Measurements from ENCODE around the gene PLEKHG4B. TPM values are rescaled to one million over a fixed set of nuclear protein-coding genes. Genes with fewer than 3 reads are reported as not detected.

The PLEKHG4B gene
- total and polyA plus RNA-seq, 2 of the 8 experiments (the other 6 are each of a cell fraction or from before 2014, with no cell fraction given) = 31.1 to 43.6 TPM

- ChIA-PET CTCF (ENCODE audit: partially characterized antibody) (interaction anchor here (0.6 to 2.4 kb wide), 5 partner anchors 11 to 158 kb away, joined by 3 to 18 read pairs (median 4); no protein-coding TSS in a partner anchor), POLR2A (ENCODE audit: partially characterized antibody) (interaction anchor here (0.5 to 0.7 kb wide), 3 partner anchors 17 to 146 kb away, joined by 3 read pairs; no protein-coding TSS in a partner anchor)
- H2AFZ ChIP-seq (ENCODE audit: low read length) = no peak overlapping the region
- TF ChIP-seq TCF12 (IDR thresholded peaks at IDR 0.05; ENCODE audit: low read depth, low read length) (no peak), EGR1 (IDR thresholded peaks at IDR 0.05; ENCODE audit: borderline replicate concordance, low read depth, low read length) (peak; percentile 51; the same call in 1 of the 2 replicates), GABPA (IDR thresholded peaks at IDR 0.05; ENCODE audit: borderline replicate concordance, insufficient read depth, low read length) (no peak)
- no peak overlapping the region for H3K23ac ChIP-seq (ENCODE audit: insufficient read length)
- no peak overlapping the region for H3K56ac ChIP-seq (replicated peaks; ENCODE audit: insufficient read length, low read depth, low read length)
- no peak overlapping the region for H3K4ac ChIP-seq (replicated peaks; ENCODE audit: insufficient read length, low read depth, low read length)
- no peak overlapping the region for H2AK5ac ChIP-seq (ENCODE audit: low read depth, low read length)
- no peaks in the 10 kb centered on the region for H3K9me3 ChIP-seq (ENCODE audit: insufficient read depth in 2 of 2, low read depth in 1 of 2, low read length in 1 of 2)
- no peak overlapping the region for H3K4me2 ChIP-seq (ENCODE audit: insufficient read depth in 1 of 2, low read depth in 2 of 2, low read length in 2 of 2)
- no peak for FAIRE-seq
- H3K9ac ChIP-seq (replicated peaks in 1 of 4; ENCODE audit: extremely low read depth in 1 of 4, low read depth in 3 of 4, low read length in 3 of 4) = no peak overlapping the region
- no peak overlapping the region for H2BK15ac ChIP-seq (ENCODE audit: low read length)
- no peaks in the 10 kb centered on the region for H3K4me1 ChIP-seq (replicated peaks in 1 of 4; ENCODE audit: control insufficient read depth in 3 of 4, insufficient read depth in 4 of 4, low read length in 3 of 4)
- peaks cover 0 to 5% (median 3%) of the 10 kb centered on the region in 4 experiments; a peak in 3 of 8 replicates for H3K36me3 ChIP-seq (ENCODE audit: control insufficient read depth in 2 of 4, insufficient read depth in 4 of 4, low read length in 3 of 4)
- H3K23me2 ChIP-seq (ENCODE audit: low read depth, low read length) = no peaks in the 10 kb centered on the region
- no peak overlapping the region for H2BK12ac ChIP-seq (ENCODE audit: low read depth, low read length)
- H3K79me1 ChIP-seq (ENCODE audit: low read depth, low read length) = no peaks in the 10 kb centered on the region
- no peak overlapping the region for H4K91ac ChIP-seq (replicated peaks; ENCODE audit: insufficient read length, low read length)
- H2BK5ac ChIP-seq (ENCODE audit: low read depth, low read length) = no peak overlapping the region
- H3K79me2 ChIP-seq (ENCODE audit: control insufficient read depth in 1 of 2, insufficient read depth in 2 of 2, low read length in 2 of 2) = no peaks in the 10 kb centered on the region
- H3K4me3 ChIP-seq (ENCODE audit: extremely low read depth in 1 of 4, insufficient read depth in 2 of 4, low read depth in 3 of 4, low read length in 4 of 4) = no peak overlapping the region
- H3K27ac ChIP-seq (ENCODE audit: low read depth, low read length) = no peak overlapping the region
- no peak overlapping the region for H3K14ac ChIP-seq (ENCODE audit: insufficient read length)
- H4K20me1 ChIP-seq (replicated peaks in 1 of 2; ENCODE audit: control insufficient read depth in 1 of 2, insufficient read depth in 2 of 2, low read length in 2 of 2) = peaks cover 3 to 13% of the 10 kb centered on the region in 2 experiments
- DNase-seq (ENCODE audit: low read depth in 1 of 2, low spot score in 2 of 2) = no peak
- WGBS, 2 experiments (ENCODE audit: extremely low coverage in 1 of 2, insufficient coverage in 1 of 2, insufficient read length in 1 of 2, insufficient replicate concordance in 2 of 2, low coverage in 1 of 2, low lambda C conversion rate in 2 of 2, missing lambda C conversion rate in 1 of 2) = 93% methylated on average over 12 of the region's 16 CpGs; no CpG with 5 or more reads in 1 of the 2 experiments
- no peak overlapping the region for H3K18ac ChIP-seq (ENCODE audit: extremely low read depth, low read length)
- H4K8ac ChIP-seq (ENCODE audit: extremely low read depth, insufficient read depth, low read length) = no peak overlapping the region; the same call in 1 of the 2 replicates
- H2BK20ac ChIP-seq (ENCODE audit: low read length) = no peak overlapping the region
- no peak overlapping the region for H2BK120ac ChIP-seq (replicated peaks; ENCODE audit: low read depth, low read length)
- no peak overlapping the region for H4K5ac ChIP-seq (ENCODE audit: insufficient read length, low read depth, low read length)
- no peaks in the 10 kb centered on the region for H3K27me3 ChIP-seq (replicated peaks in 1 of 4; ENCODE audit: control insufficient read depth in 3 of 4, extremely low read depth in 1 of 4, insufficient read depth in 3 of 4, low read length in 3 of 4)
Measured at GRCh38 chr5:199197-199949, 107.4 kb downstream of the PLEKHG4B start.
